ENCODE results near the gene STXBP2. TPM values are rescaled to one million over a fixed set of nuclear protein-coding genes. Genes with fewer than 3 reads are reported as not detected.

The STXBP2 gene
- total RNA-seq, 6 donors from 2014 or later, result 111 to 562 (median 249) TPM

GRCh38 chr19:7618348-7618747 is 18.6 kb upstream of the STXBP2 start:
- no peaks in the 10 kb centered on the region for H3K9me3 ChIP-seq
- TF ChIP-seq POLR2AphosphoS5 (IDR thresholded peaks at IDR 0.05) (no peak), CTCF (IDR thresholded peaks at IDR 0.05) (no peak), POLR2A (IDR thresholded peaks at IDR 0.05) (no peak)
- H3K27me3 ChIP-seq, result no peaks in the 10 kb centered on the region
- H3K27ac ChIP-seq, result peak overlapping the region; percentile 80 to 94 (median 86)
- peaks cover 10 to 39% (median 32%) of the 10 kb centered on the region in 4 donors for H3K4me1 ChIP-seq
- peaks cover 20 to 68% (median 48%) of the 10 kb centered on the region in 4 donors for H3K36me3 ChIP-seq
- no peak for ATAC-seq (ENCODE audit: low FRiP score in 2 of 2)
- 62 to 73% methylated on average over 4 of the region's 4 CpGs for WGBS, 2 donors
- no peak overlapping the region for H3K4me3 ChIP-seq
- DNase-seq, result peak in 1 of 2 donors; percentile 55

DNA sequence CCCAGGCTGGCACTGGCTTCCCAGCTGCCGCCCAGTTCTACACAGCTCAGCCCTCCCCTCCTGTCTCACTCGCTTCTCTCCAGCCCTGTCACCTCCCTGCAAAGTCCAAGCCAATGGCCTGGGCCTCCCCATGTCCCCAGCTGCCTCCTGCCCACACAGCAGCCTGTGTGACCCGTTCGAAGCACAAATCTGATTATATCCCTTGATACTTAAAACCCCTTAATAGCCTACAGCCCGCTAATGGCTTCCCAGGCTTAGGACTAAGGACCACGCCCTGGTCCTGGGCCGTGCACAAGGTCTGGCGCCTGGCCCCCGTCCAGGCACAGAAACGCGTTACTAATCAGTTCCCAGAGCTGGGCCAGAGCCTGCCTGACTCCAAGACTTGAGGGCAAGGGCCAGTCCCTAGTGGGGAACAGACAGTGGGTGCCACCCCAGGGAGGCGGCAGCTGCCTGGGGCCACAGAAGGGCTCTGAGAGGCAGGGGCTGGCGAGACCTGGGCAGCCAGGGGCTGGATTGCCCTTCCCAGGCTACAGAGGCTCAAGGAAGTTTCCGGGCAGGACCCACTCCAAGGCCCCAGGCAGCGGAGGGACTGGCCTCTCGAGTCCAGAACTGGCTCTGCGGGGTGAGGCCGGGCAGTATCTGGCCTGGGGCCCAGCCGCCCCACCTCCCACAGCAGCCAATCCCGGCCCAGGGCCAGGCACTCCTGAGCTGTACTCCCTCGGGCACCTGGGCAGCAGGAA is 18.0 kb upstream of the STXBP2 start:
- WGBS, 2 donors, result 70 to 77% methylated on average over 8 to 9 of the region's 21 CpGs
- no peaks in the 10 kb centered on the region for H3K27me3 ChIP-seq
- ATAC-seq (ENCODE audit: low FRiP score in 2 of 2), result peak; percentile 62 to 91
- no peaks in the 10 kb centered on the region for H3K9me3 ChIP-seq
- DNase-seq, result peak; percentile 94
- H3K36me3 ChIP-seq, result peaks cover 20 to 74% (median 54%) of the 10 kb centered on the region in 4 donors
- H3K4me3 ChIP-seq, result no peak overlapping the region
- peaks cover 10 to 39% (median 32%) of the 10 kb centered on the region in 4 donors for H3K4me1 ChIP-seq
- peak overlapping the region; percentile 80 to 94 (median 86) for H3K27ac ChIP-seq
- TF ChIP-seq CTCF (IDR thresholded peaks at IDR 0.05) (no peak), POLR2AphosphoS5 (IDR thresholded peaks at IDR 0.05) (peak in 1 of 2 donors; percentile 46), EP300 (IDR thresholded peaks at IDR 0.05) (peak in 3 of 4 donors; percentile 9 to 83 (median 67)), POLR2A (IDR thresholded peaks at IDR 0.05) (peak in 1 of 4 donors; percentile 62)

GRCh38 chr19:7619671-7620441 is 17.1 kb upstream of the STXBP2 start:
- no peaks in the 10 kb centered on the region for H3K9me3 ChIP-seq
- 88% methylated on average over 35 of the region's 48 CpGs; no CpG with 5 or more reads in 1 of the 2 donors for WGBS, 2 donors
- ATAC-seq (ENCODE audit: low FRiP score in 2 of 2), result peak; percentile 3 to 31
- H3K27ac ChIP-seq, result peak overlapping the region; percentile 78 to 94 (median 86)
- no peaks in the 10 kb centered on the region for H3K27me3 ChIP-seq
- H3K4me3 ChIP-seq, result peak overlapping the region in 1 of 4 donors; percentile 7
- no peak for TF ChIP-seq EP300 (IDR thresholded peaks at IDR 0.05)
- no peak for TF ChIP-seq CTCF (IDR thresholded peaks at IDR 0.05)
- no peak for TF ChIP-seq POLR2A (IDR thresholded peaks at IDR 0.05)
- no peak for TF ChIP-seq POLR2AphosphoS5 (IDR thresholded peaks at IDR 0.05)
- H3K4me1 ChIP-seq, result peaks cover 10 to 39% (median 32%) of the 10 kb centered on the region in 4 donors
- DNase-seq, result peak; percentile 71 to 87
- peaks cover 20 to 82% (median 63%) of the 10 kb centered on the region in 4 donors for H3K36me3 ChIP-seq

DNA sequence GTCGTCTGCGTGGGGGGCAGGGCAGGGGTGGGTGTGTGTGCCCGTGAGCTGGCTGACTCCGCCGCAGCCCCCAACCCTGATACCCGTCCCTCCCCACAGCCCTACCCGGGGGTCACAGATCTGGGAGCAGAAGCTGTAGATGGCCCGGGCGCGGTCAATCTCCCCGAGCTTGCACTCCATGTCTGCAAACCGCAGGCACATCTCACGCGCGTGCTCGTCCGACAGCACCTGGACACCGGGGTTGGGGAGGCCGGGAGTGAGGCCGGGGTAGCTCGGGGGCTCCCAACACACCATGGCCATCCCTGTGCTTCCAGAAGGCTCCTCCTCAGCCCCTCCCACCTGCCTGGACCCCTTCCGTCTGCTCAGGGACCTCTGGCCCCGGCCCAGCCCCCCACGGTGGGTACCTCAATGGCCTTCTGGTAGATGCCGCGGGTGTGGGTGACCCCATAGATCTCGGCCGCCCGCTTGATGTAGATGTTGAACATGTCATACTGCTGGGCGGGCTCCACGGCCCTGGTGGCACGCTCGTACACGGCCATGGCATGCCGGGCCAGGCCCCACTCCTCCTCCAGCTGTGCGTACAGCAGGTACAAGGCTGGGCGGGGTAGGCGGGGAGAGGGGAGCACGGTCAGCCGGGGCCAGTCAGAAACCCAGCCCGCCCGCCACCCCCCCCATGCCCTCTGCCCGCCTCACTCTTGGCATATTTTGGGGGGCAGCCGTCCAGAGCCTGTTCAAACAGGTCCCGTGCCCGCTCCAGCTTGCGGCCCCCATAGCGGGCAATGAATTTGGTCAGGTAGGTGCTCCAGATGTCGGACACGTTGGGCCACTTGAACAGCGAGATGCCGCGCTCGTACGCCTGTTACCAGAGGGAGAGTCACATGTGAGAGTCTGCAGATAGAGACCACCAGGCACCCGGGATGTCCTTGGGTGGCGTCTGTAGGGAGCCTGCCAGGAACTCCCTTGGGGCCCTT is 16.2 kb upstream of the STXBP2 start:
- TF ChIP-seq POLR2AphosphoS5 (IDR thresholded peaks at IDR 0.05), result no peak
- TF ChIP-seq POLR2A (IDR thresholded peaks at IDR 0.05), result no peak
- no peak for TF ChIP-seq EP300 (IDR thresholded peaks at IDR 0.05)
- TF ChIP-seq CTCF (IDR thresholded peaks at IDR 0.05), result no peak
- Histone ChIP-seq H3K27ac (peak overlapping the region; percentile 78 to 94 (median 86)), H3K36me3 (peaks cover 23 to 86% (median 69%) of the 10 kb centered on the region in 4 donors), H3K9me3 (no peaks in the 10 kb centered on the region), H3K4me1 (peaks cover 10 to 39% (median 32%) of the 10 kb centered on the region in 4 donors), H3K4me3 (no peak overlapping the region), H3K27me3 (no peaks in the 10 kb centered on the region)
- ATAC-seq (ENCODE audit: low FRiP score in 2 of 2), result no peak
- peak in 1 of 2 donors; percentile 82 for DNase-seq
- 96 to 97% methylated on average over 6 to 49 of the region's 57 CpGs for WGBS, 2 donors

Measured in upper lobe of left lung (tissue), 6 donors.